GDM1 (cell line): ENCODE results near the gene FOXE1.

ENCODE experiments used
- DNase-seq: peaks from one replicate; lab custom pipeline; 2025; lab: John Stamatoyannopoulos, UW

Gene FOXE1

DNA sequence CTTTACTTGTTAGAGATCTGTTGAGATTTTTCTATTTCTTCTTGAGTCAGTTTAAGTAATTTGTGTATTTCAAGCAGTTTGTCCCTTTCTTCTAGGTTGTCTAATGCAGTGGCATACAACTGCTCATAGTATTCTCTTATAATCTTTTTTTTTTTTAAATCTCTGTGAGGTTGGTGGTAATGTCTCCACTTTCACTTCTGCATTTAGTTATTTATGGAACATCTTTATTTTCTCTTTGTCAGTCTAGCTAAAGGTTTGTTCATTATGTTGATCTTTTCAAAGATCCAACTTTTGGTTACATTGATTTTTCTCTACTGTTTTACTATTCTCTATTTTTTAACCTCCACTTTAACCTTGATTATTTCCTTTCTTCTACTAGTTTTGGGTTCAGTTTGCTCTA is 13.8 kb downstream of the FOXE1 start:
- DNase-seq: no peak

GRCh38 chr9:97868859-97869258 is 15.8 kb downstream of the FOXE1 start:
- no peak for DNase-seq

DNA sequence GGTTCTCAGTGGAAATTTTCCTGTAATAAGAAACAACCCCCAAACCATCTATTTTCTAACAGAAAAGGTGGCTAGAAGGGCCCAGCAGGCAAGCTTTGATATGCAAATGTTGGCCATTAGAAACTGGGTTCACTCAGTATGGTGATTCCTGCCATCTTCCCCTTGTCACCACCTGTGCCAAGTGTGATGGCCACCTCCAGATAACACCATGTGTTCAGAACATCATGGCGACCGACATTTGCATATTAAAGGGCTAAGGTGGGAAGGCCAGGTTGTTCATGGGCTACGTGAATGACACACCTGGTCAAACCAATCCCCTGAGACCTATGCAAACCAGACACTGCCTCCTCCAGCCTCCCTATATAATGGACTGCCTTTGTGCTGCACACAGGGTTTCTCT is 20.4 kb downstream of the FOXE1 start:
- no peak for DNase-seq

DNA sequence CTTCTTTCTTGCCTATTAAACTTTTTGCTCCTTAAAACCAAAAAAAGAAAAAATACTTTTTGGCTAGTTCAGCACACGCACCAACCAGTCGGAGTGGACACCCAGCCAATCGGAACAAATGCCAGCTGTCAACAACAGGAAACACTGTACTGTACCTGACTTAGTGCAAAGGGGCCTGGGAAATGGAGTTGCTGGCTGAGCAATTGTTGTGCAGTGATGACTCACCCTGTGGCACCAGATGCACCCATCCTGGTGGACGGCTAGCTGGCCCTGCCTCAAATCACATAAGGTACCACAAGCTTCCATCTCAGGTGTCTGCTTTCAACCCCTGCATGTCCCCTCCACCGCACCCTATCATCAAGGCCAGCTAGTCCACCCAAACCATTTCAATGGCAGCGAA is 20.9 kb downstream of the FOXE1 start:
- DNase-seq: no peak

GRCh38 chr9:97874624-97875023 is 21.6 kb downstream of the FOXE1 start:
- DNase-seq: no peak

DNA sequence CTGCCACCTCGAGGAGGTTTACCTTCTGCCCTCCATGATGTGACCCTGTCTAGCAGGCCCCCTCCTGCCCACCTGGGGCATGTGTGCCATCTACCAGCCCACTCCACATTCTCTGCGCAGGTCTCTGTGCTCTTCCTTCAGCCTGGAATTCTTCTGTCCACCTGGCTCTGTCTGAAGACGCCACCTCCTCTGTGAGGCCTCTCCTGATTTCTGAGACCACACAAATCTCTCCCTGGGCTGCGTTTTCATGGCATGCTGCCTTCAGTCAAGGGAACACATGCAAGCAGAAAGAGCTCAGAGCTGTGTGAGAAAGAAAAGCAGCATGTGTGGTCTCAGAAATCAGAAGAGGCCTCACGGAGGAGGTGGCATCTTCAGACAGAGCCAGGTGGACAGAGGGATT is 22.1 kb downstream of the FOXE1 start:
- DNase-seq: no peak

GRCh38 chr9:97876061-97876460 is 23.0 kb downstream of the FOXE1 start:
- DNase-seq: no peak

DNA sequence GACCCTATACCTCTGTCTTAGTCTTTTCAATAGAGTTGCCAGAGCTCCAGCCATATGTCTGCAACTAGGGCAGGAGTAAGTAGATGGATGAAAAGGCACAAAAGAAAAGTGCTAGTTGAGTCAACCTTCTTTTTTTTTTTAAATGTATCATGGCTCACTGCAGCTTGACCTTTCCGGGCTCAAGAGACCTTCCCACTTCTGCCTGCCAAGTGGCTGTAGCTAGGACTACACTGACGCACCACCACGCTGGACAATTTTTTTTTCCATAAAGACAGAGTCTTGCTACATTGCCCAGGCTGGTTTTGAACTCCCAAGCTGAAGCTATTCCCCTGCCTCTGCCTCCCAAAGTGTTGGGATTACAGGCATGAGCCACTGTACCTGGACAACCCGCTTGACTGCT is 27.3 kb downstream of the FOXE1 start:
- no peak for DNase-seq

DNA sequence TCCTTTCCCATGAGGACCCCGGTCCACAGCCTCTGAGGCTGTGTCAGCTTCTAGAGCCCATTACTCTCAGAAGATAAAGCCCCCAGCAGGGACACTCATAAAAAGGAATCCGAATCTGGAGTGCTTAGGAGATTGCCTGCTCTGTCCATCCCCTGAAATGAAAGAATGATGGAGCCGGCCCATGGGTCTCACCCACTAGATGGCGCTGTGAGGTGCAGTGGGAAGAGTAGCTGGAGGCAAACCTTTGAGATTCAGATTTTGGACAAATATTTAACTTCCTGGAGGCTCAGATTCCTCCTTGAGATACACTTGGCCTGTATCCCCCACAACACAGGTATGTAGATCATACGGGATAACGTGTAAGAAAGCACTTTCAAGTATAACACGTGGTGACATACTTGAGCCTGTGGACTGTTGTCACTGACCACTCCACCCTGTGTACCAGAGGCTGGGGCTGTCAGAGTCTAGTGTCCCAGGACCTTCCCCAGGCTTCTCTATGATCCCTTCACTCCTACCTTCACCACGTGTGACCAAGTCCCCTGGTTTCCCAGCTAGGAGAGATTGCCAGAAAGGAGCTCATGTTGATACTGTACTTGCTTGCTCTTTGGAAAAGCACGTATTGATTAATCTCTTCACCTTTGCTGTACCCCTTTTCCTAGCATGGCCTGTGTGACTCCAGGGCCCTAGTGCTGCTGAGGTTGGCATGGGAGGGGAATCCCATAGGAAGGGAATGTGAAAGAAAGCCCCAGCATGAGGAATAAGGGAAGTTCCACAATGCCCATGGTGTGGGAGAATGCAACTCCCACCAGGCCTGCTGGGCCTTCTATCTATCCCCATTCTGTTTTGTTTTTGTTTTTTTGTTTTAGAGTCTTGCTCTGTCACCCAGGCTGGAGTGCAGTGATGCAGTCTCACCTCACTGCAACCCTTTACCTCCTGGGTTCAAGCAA is 37.2 kb downstream of the FOXE1 start:
- DNase-seq: no peak

DNA sequence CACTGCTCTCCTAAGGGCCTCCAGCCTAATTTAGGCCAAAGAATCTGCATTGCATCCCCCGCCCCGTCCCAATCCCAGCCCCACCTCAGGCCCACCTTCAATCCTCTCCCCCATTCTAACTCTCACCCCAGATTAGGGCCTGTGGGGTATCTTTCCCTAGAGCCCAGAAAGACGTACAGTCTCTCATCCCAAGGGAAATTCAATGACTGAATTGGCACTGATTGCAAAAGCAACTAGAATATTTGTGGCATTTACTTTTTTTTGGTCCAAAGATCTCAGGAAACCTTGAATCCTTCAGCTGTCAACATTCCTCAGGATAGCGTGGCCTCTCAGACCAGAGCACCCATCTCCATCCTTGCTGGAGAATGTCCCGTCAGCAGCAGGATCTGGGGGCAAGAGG is 38.7 kb downstream of the FOXE1 start:
- no peak for DNase-seq

DNA sequence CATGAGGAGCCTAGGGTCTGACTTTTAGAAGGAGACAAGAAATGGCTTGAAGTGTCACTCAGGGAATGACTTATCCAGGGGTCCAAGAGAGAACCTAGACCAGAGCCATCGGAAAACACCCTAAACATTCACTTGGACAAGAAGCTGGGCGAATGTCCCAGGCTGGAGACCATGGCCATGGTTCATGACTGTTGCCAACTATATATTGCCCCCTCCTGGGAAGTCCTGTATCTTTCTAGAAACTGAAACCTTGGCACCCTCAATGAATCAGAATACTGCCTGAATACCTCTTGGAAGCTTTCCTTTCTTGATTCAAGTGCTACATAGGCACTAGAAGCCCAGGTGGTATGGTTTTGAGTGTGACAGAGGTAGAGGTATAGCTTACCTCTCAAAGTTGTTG is 39.4 kb downstream of the FOXE1 start:
- no peak for DNase-seq

- no peak for DNase-seq
These were observed 42.2 kb downstream of the FOXE1 start for GRCh38 chr9:97895211-97895610.

DNA sequence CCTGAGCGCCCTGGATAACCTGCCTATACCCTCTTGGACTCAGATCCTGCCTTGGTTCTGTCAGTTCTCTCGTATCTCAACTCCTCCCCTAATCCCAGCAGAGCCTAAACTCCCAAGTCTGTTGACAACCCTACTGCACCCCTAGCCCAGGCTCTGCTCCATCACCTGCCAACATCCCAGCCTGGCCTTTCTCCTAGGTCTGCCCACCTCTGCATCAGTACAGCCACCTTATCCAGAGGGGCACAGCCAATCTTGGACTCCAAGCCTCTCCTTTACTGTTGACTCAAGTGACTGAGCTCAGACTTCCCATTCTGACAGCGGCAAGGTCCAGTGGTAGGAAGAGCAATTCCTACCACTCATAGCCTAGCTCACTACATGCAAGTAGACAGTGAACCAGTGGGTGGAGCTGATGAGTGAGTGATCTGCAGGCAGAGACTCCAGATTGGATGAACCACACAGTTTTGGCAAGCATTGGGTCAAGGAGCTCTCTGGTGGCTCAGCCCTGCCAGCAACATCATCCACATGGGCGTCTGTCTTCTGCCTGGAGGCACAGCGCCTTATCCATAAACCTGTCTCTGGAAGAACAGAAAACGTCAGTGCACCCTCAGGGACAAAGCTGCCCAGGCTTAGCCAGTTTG is 42.8 kb downstream of the FOXE1 start:
- no peak for DNase-seq

GRCh38 chr9:97900103-97900737 is 47.2 kb downstream of the FOXE1 start:
- DNase-seq: no peak

- DNase-seq: peak; percentile 13
These were observed 47.9 kb downstream of the FOXE1 start for GRCh38 chr9:97900738-97901565.

DNA sequence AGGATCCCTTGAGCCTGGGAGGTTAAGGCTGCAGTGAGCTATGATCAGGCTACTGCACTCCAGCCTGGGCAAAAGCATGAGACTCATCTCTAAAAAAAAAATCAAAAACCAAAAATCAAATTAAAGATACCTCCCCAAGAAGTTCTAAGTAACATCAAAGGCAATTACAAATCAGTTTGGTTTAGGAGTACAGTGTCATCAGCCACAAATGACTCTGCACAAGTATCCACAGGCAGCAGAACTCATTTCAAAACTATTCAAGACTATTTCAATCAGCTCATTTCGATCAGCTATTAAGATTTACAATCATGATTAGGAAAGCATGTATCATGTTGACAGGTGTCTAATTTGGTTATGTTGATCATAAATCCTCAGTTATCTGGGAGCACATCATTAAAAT is 50.2 kb downstream of the FOXE1 start:
- DNase-seq: no peak

GRCh38 chr9:97904725-97905124 is 51.7 kb downstream of the FOXE1 start:
- DNase-seq: no peak

- DNase-seq: peak; percentile 26
These were observed 52.2 kb downstream of the FOXE1 start for GRCh38 chr9:97905228-97905627.
